ENCODE measurements around the gene LIPA. TPM values are rescaled to one million over a fixed set of nuclear protein-coding genes. Genes with fewer than 3 reads are reported as not detected.

Gene LIPA
- 10 to 100 TPM; 20.4 to 20.7 TPM for total RNA-seq

DNA sequence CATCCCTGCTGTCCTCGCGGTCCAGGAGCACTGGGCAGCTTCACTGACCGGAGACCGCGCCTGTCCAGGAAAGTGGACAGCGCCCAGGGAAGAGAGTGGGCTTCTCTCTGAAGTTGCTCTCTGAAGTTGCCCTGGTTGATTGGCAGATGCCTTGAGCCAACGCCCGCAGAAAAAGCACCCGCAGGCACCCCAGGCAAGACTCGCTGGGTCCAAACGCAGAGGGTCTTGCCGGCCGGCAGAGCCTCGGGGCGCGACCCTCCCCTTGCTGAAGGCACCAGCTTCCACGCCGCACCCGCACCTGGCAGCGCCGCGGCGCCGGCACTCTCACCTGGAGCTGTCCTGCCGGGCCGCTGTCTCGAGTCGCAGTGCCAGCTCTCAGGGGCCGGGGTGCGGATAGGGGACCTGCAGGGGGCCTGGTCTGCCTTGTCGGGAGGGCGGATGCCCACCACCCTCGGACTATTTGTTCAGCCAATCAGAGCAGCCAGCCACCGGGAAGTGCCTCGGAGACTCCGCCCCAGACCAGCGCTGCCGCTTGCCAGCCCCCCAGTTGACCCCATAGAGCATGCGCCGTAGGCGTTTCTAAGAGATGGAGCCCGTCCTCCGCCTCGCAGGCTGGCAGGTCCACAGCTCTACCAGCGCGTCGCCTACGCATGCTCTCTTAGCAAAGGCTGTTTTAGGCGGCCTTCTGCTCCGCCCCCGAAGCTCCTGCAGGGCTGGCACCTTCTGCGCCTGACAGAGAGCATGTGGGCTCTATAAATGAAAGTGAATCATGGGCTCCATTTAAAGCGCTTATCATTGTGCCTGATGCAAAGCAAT lies at the start of gene LIPA:
Gene LIPA, minus strand, starts transcription at position 367 of the 816 bp plus-strand sequence. CDS start 4,127 bp downstream, outside the sequence.
- peaks cover 23% of the 10 kb centered on the region for H3K9me3 Mint-ChIP-seq
- ChIA-PET CTCF (interaction anchor here (0.8 to 2.3 kb wide), 7 partner anchors 33 to 317 kb away, joined by 3 to 16 read pairs (median 3); partner anchors contain the start of gene IFIT1B), POLR2A (interaction anchor here (0.5 to 1.9 kb wide), 7 partner anchors 11 to 291 kb away, joined by 3 to 7 read pairs (median 3); partner anchors contain the start of genes FAS and IFIT5)
- DNase-seq: peak; percentile 98
- intact Hi-C loops (cut with micrococcal nuclease): loop anchor here (5.0 kb wide), 1 partner anchor 451 kb away; the partner anchor contains the start of gene KIF20B
- peak within 1 kb of the TSS; percentile 88 for H3K4me3 Mint-ChIP-seq
- H3K27me3 Mint-ChIP-seq: peaks cover 3% of the 10 kb centered on the region
- ATAC-seq: peak; percentile 96
- peaks cover 19% of the 10 kb centered on the region for H3K36me3 Mint-ChIP-seq (ENCODE audit: low read depth)
- H3K4me1 Mint-ChIP-seq (ENCODE audit: low read depth): peaks cover 31% of the 10 kb centered on the region
- H3K27ac Mint-ChIP-seq: peak within 1 kb of the TSS; percentile 76
- TF ChIP-seq, protein P1, sequence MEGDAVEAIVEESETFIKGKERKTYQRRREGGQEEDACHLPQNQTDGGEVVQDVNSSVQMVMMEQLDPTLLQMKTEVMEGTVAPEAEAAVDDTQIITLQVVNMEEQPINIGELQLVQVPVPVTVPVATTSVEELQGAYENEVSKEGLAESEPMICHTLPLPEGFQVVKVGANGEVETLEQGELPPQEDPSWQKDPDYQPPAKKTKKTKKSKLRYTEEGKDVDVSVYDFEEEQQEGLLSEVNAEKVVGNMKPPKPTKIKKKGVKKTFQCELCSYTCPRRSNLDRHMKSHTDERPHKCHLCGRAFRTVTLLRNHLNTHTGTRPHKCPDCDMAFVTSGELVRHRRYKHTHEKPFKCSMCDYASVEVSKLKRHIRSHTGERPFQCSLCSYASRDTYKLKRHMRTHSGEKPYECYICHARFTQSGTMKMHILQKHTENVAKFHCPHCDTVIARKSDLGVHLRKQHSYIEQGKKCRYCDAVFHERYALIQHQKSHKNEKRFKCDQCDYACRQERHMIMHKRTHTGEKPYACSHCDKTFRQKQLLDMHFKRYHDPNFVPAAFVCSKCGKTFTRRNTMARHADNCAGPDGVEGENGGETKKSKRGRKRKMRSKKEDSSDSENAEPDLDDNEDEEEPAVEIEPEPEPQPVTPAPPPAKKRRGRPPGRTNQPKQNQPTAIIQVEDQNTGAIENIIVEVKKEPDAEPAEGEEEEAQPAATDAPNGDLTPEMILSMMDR (IDR thresholded peaks at IDR 0.05): no peak

- Mint-ChIP-seq H3K4me3 (peak overlapping the region; percentile 84), H3K27me3 (peaks cover 1% of the 10 kb centered on the region), H3K27ac (peak overlapping the region; percentile 89), H3K4me1 (ENCODE audit: low read depth) (peaks cover 36% of the 10 kb centered on the region), H3K36me3 (ENCODE audit: low read depth) (peaks cover 13% of the 10 kb centered on the region), H3K9me3 (peaks cover 10% of the 10 kb centered on the region)
- DNase-seq: no peak
- POLR2A ChIA-PET: interaction anchor here (0.6 to 1.5 kb wide), 4 partner anchors 27 to 1894 kb away, joined by 3 to 4 read pairs (median 3); partner anchors contain the start of gene IFIT3
- intact Hi-C loops (cut with micrococcal nuclease): no loop called here
- CTCF ChIA-PET: interaction anchor here (0.8 to 2.0 kb wide), 5 partner anchors 54 to 116 kb away, joined by 3 to 13 read pairs (median 3); no protein-coding TSS in a partner anchor
- ATAC-seq: peak; percentile 41
- TF ChIP-seq, protein P1 (IDR thresholded peaks at IDR 0.05): no peak
Measured at GRCh38 chr10:89301232-89301631, 49.7 kb upstream of the LIPA start.

GRCh38 chr10:89299031-89299430 lies 47.5 kb upstream of the LIPA start:
- H3K27ac Mint-ChIP-seq: no peak overlapping the region
- POLR2A ChIA-PET: no interaction called here
- TF ChIP-seq, protein P1 (IDR thresholded peaks at IDR 0.05): no peak
- DNase-seq: no peak
- CTCF ChIA-PET: interaction anchor here (1.1 kb wide), 1 partner anchor 70 kb away, joined by 3 read pairs; no protein-coding TSS in a partner anchor
- peaks cover 3% of the 10 kb centered on the region for H3K27me3 Mint-ChIP-seq
- H3K36me3 Mint-ChIP-seq (ENCODE audit: low read depth): peaks cover 5% of the 10 kb centered on the region
- H3K4me1 Mint-ChIP-seq (ENCODE audit: low read depth): peaks cover 46% of the 10 kb centered on the region
- peaks cover 10% of the 10 kb centered on the region for H3K9me3 Mint-ChIP-seq
- no peak for ATAC-seq
- H3K4me3 Mint-ChIP-seq: no peak overlapping the region
- intact Hi-C loops (cut with micrococcal nuclease): no loop called here

DNA sequence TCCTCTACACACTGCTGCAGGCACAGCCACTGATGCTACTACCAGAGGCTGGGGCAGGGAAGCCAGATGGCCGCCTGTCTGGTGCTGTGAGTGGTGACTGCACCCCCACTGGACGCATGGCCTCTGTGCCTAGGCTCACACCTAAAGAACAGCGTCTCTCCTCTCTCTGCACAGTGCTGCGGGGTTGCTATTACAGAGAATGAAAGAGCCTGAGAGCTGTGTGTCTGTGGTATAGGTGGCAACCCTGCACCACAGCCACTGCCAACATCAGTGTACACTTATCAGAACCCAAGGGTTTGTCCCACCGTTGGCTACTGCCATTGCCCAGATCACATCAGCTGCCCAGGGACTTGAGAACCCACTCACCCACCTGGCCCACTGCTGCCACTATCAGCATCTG lies 46.2 kb upstream of the LIPA start:
- Mint-ChIP-seq H3K27ac (no peak overlapping the region), H3K4me3 (no peak overlapping the region), H3K4me1 (ENCODE audit: low read depth) (peaks cover 39% of the 10 kb centered on the region), H3K9me3 (peaks cover 10% of the 10 kb centered on the region), H3K27me3 (peaks cover 4% of the 10 kb centered on the region), H3K36me3 (ENCODE audit: low read depth) (peaks cover 5% of the 10 kb centered on the region)
- no peak for DNase-seq
- TF ChIP-seq, protein P1 (IDR thresholded peaks at IDR 0.05): no peak
- ChIA-PET CTCF (no interaction called here), POLR2A (no interaction called here)
- ATAC-seq: no peak
- intact Hi-C loops (cut with micrococcal nuclease): no loop called here

DNA sequence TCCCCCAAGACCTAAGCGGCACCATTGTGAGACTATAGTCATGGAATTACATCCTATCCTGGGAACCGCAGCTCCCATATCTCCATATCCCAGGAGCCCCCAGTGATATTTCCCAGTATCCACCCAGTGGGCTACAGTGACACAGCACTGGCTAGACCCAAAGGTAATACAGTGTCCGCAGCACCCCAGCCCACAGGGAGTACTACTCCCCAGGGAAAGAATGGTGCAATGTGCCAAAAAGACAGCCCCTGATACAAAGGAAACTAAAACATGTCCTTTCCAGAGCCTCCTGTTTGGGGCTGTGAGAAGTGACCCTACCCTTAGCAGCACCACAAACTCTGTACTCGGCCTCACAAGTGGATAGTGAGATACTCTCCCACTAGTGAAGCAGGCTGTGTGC lies 45.8 kb upstream of the LIPA start:
- Mint-ChIP-seq H3K27me3 (peaks cover 4% of the 10 kb centered on the region), H3K27ac (no peak overlapping the region), H3K9me3 (peaks cover 10% of the 10 kb centered on the region), H3K4me1 (ENCODE audit: low read depth) (peaks cover 35% of the 10 kb centered on the region), H3K4me3 (no peak overlapping the region), H3K36me3 (ENCODE audit: low read depth) (peaks cover 5% of the 10 kb centered on the region)
- no peak for ATAC-seq
- TF ChIP-seq, protein P1 (IDR thresholded peaks at IDR 0.05): no peak
- ChIA-PET CTCF (no interaction called here), POLR2A (interaction anchor here (0.7 kb wide), 1 partner anchor 73 kb away, joined by 5 read pairs; no protein-coding TSS in a partner anchor)
- DNase-seq: no peak
- intact Hi-C loops (cut with micrococcal nuclease): no loop called here

Data from activated CD8-positive, alpha-beta T cell treated with anti-CD3 and anti-CD28 coated beads for 36 hours (primary cell).